NCI-H146 treated with DMSO at 0.1 percent for 48 hours (cell line): ENCODE measurements around the gene HAUS6.
"Not testable (repeated sequence)": the region's sequence is repeated elsewhere in the genome, so short reads cannot be mapped to it uniquely, and the experiment has no call there.

Experiments
- DNase-seq: peaks from one replicate; lab custom pipeline; 2025; ENCODE audit not compliant: unreplicated experiment; lab: John Stamatoyannopoulos, UW

The HAUS6 gene

DNA sequence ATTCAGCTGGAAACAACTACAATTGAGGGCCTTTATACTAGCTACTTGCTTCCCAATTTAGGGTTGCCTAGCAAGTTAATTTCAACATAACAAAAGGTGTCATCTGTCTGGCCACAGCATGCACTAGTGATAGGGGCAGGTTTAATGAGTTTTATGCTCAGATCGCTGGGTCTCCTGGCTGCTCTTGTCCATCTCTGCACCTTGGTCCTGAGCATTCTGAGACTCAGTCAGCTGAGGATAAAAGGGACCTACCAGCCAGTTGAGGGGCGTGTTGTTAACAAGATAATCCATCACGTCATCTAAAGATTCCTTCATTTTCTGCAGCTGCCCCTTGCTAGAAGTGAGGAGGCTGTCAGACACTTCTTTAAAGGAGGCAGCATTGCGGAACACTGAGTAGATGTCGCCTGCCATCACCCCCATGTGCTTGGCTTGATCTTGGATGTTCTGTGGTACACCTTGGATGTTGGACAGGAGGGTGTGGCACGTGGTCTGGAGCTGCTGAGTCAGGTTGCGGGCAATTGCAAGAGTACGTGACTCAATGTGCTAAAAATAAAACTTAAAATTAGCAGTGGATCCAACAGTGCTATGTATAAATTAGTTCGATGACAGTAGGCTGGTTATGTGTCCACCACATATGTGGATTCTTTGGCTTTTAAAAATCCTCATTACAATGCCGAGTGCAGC is 13.5 kb upstream of the HAUS6 start:
- DNase-seq, result no peak

- DNase-seq, result no peak
Observed at GRCh38 chr9:19114680-19115270, 12.1 kb upstream of the HAUS6 start.

DNA sequence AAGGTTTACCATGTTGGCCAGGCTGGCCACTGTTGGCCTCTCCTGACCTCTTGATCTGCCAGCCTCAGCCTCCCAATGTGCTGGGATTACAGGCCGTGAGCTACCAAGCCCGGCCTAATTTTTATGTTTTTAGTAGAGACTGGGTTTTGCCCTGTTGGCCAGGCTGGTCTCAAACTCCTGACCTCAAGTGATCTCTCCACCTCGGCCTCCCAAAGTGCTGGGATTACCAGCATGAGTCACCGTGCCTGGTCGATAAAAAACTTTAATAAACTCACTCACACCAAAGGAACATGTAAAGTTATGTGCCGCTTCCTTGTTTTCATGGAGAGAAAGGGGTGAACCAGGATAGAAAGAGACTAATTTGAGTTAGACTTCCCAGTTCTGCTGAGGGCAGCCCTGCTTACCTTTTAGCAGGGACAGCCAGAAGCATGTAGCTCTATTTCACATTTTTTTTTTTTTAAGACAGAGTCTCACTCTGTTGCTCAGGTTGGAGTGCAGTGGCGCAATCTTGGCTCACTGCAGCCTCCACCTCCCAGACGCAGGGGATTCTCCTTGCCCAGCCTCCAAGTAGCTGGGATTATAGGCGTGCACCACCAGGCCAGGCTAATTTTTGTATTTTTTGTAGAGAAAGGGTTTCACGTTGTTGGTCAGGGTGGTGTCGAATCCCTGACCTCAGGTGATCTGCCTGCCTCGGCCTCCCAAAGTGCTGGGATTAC is 11.4 kb upstream of the HAUS6 start:
- no peak for DNase-seq

- not testable (repeated sequence) for DNase-seq
Observed at GRCh38 chr9:19113064-19113611, 10.4 kb upstream of the HAUS6 start.

DNA sequence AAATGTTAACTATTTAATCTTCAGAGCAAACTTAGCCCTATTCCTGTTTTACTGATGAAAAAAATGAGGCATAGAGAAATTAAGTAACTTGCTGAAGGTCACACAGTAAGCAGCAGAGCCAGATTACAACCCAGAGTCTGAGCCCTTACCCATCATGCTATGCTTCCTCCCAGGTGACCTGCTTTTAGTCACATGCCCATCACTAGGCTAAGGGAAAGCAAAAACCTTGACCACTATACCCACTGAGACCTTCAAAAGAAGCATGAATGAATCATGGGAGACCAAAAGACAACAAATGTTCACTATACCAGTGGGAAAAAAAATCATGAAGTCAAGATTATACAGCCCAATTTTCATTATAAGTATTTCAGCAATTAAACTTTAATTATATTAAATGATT is 5.3 kb upstream of the HAUS6 start:
- no peak for DNase-seq

- no peak for DNase-seq
Observed at GRCh38 chr9:19104515-19105282, 2.0 kb upstream of the HAUS6 start.

DNA sequence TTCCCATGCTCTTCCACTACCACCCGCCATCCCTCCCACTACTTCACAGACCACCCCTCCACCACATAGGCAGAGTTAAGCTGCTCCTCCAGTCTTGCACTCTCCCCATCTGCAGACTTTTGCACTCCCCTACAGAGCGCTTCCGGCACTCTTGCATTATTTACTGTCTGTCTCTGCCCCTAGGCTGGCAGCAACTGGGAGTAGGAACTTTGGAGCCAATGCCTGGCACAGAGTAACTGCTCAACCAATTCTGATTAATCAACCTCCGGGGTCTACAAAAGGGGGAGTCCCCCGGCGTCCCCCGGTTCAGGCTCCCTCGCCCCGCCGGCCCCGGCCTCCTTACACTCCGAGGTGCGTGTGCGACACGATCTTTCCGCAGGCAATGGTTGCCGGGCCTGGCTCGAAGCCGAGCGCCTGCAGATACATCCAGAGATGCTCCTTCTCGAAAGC is 498 bp downstream of the HAUS6 start:
- DNase-seq, result peak; percentile 23

GRCh38 chr9:19101203-19101602 is 1.5 kb downstream of the HAUS6 start:
- no peak for DNase-seq

DNA sequence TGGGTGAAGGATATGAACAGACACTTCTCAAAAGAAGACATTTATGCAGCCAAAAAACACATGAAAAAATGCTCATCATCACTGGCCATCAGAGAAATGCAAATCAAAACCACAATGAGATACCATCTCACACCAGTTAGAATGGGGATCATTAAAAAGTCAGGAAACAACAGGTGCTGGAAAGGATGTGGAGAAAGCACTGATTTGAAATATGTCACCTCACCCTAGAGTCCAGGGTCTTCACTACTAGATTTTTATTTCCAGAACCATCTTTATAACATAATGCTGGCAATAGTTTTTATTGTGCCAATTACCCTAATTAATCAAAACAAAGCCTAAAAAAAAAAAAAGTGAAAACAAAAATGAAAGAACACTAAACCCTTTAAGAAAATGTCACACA is 5.3 kb downstream of the HAUS6 start:
- not testable (repeated sequence) for DNase-seq

DNA sequence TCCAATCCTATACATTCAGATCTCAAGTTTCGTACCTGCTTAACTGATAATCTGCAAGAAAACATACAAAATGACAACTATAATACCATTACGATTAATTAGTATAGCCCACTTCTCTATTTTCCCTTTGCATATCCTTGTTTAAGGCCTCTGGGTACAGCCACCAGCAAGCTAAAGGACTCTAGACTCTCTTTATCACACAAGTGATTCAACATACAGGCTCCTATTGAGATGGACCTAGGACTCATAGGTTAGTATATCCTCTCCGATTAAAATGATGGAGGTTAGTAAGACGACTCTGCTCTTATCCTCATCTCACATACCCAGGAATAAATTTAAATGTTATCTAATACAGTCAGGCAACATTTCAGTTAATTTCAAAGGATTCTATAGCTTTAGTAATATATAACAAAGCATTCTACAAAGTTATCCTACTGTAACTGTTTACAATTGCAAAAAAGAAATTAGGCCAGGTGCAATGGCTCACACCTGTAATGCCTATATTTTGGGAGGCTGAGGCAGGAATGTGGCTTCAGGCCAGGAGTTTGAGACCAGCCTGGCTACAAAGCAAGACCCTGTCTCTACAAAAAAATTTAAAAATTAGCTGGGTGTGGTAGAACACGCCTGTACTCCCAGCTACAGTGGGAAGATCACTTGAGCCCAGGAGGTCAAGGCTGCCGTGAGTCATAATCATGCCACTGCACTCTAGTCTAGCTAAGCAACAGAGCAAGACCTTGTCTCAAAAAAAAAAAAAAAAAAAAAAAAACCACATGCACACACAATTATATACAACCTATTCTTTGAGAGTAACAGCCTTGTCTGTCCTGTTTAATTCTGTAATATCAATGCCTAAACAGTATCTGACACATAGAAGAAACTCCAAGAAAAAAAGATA is 15.4 kb downstream of the HAUS6 start:
- no peak for DNase-seq

DNA sequence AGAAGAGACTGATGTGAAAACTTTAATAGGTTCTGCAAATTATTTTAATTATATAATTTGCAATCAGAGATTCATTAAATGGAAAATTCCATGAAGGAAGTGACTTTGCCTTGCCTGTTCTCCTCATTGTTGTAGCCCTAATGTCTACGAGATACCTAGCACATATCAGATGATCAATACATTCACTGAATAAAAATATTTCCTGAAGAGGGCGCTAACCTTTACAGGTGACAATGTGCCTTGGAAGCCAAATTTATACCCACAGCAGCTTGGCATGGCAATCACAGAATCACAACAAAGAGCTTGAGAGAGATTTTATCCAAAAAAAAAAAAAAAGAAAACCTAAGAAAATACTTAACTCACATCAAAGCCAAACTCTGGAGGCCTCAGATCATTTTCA is 17.4 kb downstream of the HAUS6 start:
- peak; percentile 11 for DNase-seq

DNA sequence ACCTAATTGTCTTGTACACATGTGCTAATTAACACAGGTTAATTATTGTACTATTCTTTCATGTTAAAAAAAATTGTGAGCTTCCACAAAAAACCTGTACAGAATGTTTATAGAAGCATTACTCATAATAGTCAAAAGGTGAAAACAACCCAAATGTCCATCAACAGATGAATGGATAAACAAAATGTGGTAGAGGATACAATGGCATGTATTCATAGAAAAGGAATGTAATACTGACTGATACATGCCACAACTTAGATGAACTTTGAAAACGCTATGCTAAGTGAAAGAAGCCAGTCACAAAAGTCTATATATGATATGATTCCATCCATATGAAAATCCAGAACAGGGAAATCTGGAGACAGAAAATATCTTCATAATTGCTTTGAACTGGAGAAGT is 27.9 kb downstream of the HAUS6 start:
- DNase-seq, result no peak

GRCh38 chr9:19074229-19074628 is 28.5 kb downstream of the HAUS6 start:
- no peak for DNase-seq

DNA sequence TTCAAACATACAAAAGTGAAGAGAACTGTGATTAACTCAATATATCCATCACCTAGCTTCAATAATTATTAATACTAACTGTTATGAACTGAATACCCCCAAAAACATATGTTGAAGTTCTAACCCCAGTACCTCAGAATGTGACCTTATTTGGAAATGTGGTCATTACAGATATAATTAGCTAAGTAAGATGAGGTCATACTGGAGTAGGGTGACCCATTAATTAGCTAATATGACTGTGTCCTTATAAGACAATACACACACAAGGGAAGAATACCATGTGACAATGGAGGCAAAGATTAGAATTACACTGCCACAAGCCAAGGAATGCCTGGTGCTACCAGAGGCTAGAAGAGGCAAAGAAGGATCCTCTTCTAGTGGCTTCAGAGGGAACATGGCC is 45.7 kb downstream of the HAUS6 start:
- no peak for DNase-seq

DNA sequence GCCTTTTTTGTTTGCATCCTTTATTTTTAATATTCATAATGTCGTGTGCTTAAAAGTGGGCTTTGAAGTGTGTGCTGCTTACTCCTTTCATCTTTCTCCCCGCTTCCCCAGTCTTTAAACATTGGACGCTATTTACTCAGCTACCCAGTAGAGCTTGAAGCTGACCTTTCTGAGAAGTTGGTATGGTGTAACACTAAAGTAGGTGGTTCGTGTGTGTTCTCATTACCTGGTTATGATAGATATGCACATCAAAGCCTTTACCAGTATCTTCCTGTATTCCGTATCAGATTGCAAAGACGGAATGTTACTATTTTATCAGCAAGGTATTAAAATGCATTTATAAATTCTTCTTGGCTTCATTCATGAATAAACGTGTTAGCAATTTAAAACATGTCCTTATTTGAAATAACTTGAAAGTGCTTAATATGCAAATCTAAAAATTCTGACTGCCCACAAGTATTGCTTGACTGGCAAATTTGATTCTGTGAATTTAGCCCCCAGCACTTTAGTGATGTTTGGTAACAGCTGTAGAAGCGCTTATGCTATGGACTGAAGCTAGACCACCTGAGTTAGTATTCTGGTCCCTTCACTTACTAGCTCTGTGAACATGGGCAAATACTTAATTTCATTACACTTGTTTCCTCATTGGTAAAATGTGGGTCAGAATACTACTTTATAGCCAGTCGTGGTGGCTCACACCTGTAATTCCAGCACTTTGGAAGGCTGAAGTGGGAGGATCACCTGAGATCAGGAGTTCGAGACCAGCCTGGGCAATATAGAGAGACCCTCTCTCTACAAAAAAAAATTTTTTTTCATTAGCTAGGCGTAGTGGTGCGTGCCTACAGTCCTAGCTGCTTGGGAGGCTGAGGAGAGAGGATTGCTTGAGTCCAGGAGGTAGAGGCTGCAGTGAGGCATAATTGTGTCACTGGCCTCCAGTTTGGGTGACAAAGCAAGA is 51.8 kb downstream of the HAUS6 start:
- DNase-seq, result no peak

- DNase-seq, result no peak
Observed at GRCh38 chr9:19049917-19050636, 52.6 kb downstream of the HAUS6 start.

GRCh38 chr9:19048966-19049916 is 53.5 kb downstream of the HAUS6 start, which contains the start of gene RRAGA:
Gene RRAGA (plus strand): TSS chr9:19049427. CDS start chr9:19049660, 233 bp downstream.
- DNase-seq, result peak; percentile 87
